HepG2 (cell line): ENCODE results near the gene BPIFA1. TPM values are rescaled to one million over a fixed set of nuclear protein-coding genes. Genes with fewer than 3 reads are reported as not detected.
A peak's percentile ranks its signal among the peaks of the same experiment; 100 is the strongest.

Experiments
- ATAC-seq: fragments of 200-7000 bp; cut with Tn5 transposase; 3 replicates; pipeline ENCODE4 v1.9.1; 2020; ENCODE audit warnings: mild to moderate bottlenecking, moderate library complexity
- BruUV-seq: library from RNA; stranded (reverse); fragments of 400-500 nt; replicated peaks from 2 replicates; lab custom pipeline; 2021; lab: Mats Ljungman, UMichigan
- CTCF ChIA-PET: fragments of 300-600 bp; formaldehyde crosslinking; extraction: SDS; loops from one replicate; lab custom pipeline; 2021; ENCODE audit warnings: low total read pairs, inconsistent platforms, low intra/inter-chr PET ratio; lab: Yijun Ruan, JAX
- POLR2A ChIA-PET: fragments of 350-600 bp; sonication (Branson Sonifier 250); formaldehyde crosslinking; loops from one replicate; lab custom pipeline; 2020; ENCODE audit warnings: antibody characterized with exemption, inconsistent platforms; lab: Yijun Ruan, JAX
- DNase-seq: peaks from one replicate; pipeline ENCODE4 v3.0.0-alpha.2; 2015; ENCODE audit warnings: low spot score
- FAIRE-seq: peaks from 3 replicates; lab custom pipeline; 2011; peaks lifted over from hg19 to GRCh38; lab: Jason Lieb, UNC
- H2AFZ ChIP-seq: one replicate; pipeline ENCODE4 v1.6.1; 2011; ENCODE audit warnings: low read length, inconsistent platforms
- H3K27ac ChIP-seq: fragments of 300-600 bp; 3 replicates; pipeline ENCODE4 v1.8.0; 2011; ENCODE audit warnings: mixed run types, mild to moderate bottlenecking, mixed read lengths, low read length, inconsistent platforms; ENCODE audit not compliant: insufficient read depth; ENCODE audit errors: extremely low read length
- H3K27me3 ChIP-seq, 2 experiments: fragments of 200-600 bp in 1 of 2; 2 replicates in 1 of 2; 3 replicates in 1 of 2; pipeline versions ENCODE4 v1.6.0 to v1.8.0; 2011; ENCODE audit warnings: low read length in 2 of 2, mild to moderate bottlenecking in 2 of 2, moderate library complexity in 2 of 2, inconsistent platforms in 1 of 2; ENCODE audit not compliant: insufficient read depth in 2 of 2, control insufficient read depth in 1 of 2
- H3K36me3 ChIP-seq, 2 experiments: fragments of 200-600 bp in 1 of 2; replicated peaks in 1 of 2; 2 replicates in 1 of 2; 3 replicates in 1 of 2; pipeline versions ENCODE4 v1.5.1 to v1.8.0; 2011; ENCODE audit warnings: low read length in 2 of 2, inconsistent platforms in 1 of 2; ENCODE audit not compliant: insufficient read depth in 2 of 2, control insufficient read depth in 1 of 2
- H3K4me1 ChIP-seq: 2 replicates; pipeline ENCODE4 v1.5.1; 2012; ENCODE audit warnings: low read length, inconsistent platforms; ENCODE audit not compliant: insufficient read depth
- H3K4me2 ChIP-seq: 2 replicates; pipeline ENCODE4 v1.6.0; 2011; ENCODE audit warnings: low read depth, low read length, inconsistent platforms
- H3K4me3 ChIP-seq, 3 experiments: fragments of 200-600 bp in 1 of 3; sonication (generic), shearing (Covaris generic) in 1 of 3; replicated peaks in 1 of 3; 2 replicates each; pipeline ENCODE4 v1.5.1; 2011 to 2016; ENCODE audit warnings: low read length in 3 of 3, inconsistent platforms in 2 of 3, low read depth in 2 of 3, mild to moderate bottlenecking in 2 of 3, control low read depth in 1 of 3, mixed read lengths in 1 of 3; ENCODE audit not compliant: insufficient read depth in 1 of 3
- H3K79me2 ChIP-seq: one replicate; pipeline ENCODE4 v1.6.1; 2011; ENCODE audit warnings: low read length, inconsistent platforms; ENCODE audit not compliant: insufficient read depth
- H3K9ac ChIP-seq: 2 replicates; pipeline ENCODE4 v1.6.0; 2011; ENCODE audit warnings: mild to moderate bottlenecking, low read depth, low read length, inconsistent platforms; ENCODE audit not compliant: insufficient read depth
- H3K9me3 ChIP-seq: 2 replicates; pipeline ENCODE4 v1.5.1; 2012; ENCODE audit warnings: mild to moderate bottlenecking, low read length
- H4K20me1 ChIP-seq: 2 replicates; pipeline ENCODE4 v1.6.0; 2011; ENCODE audit warnings: inconsistent platforms, mild to moderate bottlenecking, low read length, moderate library complexity; ENCODE audit not compliant: insufficient read depth
- ARID5B ChIP-seq: IDR thresholded peaks from 2 replicates; pipeline ENCODE4 v1.4.0; 2020; ENCODE audit warnings: mild to moderate bottlenecking, missing genetic modification reagents
- MTF2 ChIP-seq: sonication (generic); formaldehyde crosslinking; IDR thresholded peaks from 2 replicates; pipeline ENCODE4 v1.5.0; 2020; ENCODE audit warnings: missing genetic modification reagents, borderline replicate concordance
- NCOA2 ChIP-seq: sonication (generic); formaldehyde crosslinking; IDR thresholded peaks from 2 replicates; pipeline ENCODE4 v1.8.0; 2022; ENCODE audit warnings: inconsistent platforms
- SRF ChIP-seq: IDR thresholded peaks from 2 replicates; pipeline ENCODE4 v1.6.1; 2011; ENCODE audit warnings: mild to moderate bottlenecking, low read depth, low read length, moderate library complexity
- ZBTB39 ChIP-seq: sonication (generic); formaldehyde crosslinking; IDR thresholded peaks from 2 replicates; pipeline ENCODE4 v1.5.0; 2020; ENCODE audit warnings: missing genetic modification reagents
- ZFP37 ChIP-seq: sonication (generic); formaldehyde crosslinking; IDR thresholded peaks from 2 replicates; pipeline ENCODE4 v1.4.0; 2020; ENCODE audit warnings: missing genetic modification reagents, borderline replicate concordance
- ZMAT5 ChIP-seq: sonication (generic); formaldehyde crosslinking; IDR thresholded peaks from 2 replicates; pipeline ENCODE4 v1.5.0; 2020; ENCODE audit warnings: mild to moderate bottlenecking, low read depth, missing genetic modification reagents, borderline replicate concordance
- ZNF138 ChIP-seq: sonication (generic); formaldehyde crosslinking; IDR thresholded peaks from 2 replicates; pipeline ENCODE4 v1.5.0; 2020; ENCODE audit warnings: mild to moderate bottlenecking, low read depth, missing genetic modification reagents
- ZNF260 ChIP-seq: sonication (generic); formaldehyde crosslinking; IDR thresholded peaks from 2 replicates; pipeline ENCODE4 v1.4.0; 2020; ENCODE audit warnings: missing genetic modification reagents, low read depth, mild to moderate bottlenecking, borderline replicate concordance
- ZNF264 ChIP-seq: sonication (generic); formaldehyde crosslinking; IDR thresholded peaks from 2 replicates; pipeline ENCODE4 v1.4.0; 2020; ENCODE audit warnings: missing genetic modification reagents
- ZNF891 ChIP-seq: sonication (generic); formaldehyde crosslinking; IDR thresholded peaks from 2 replicates; pipeline ENCODE4 v1.5.0; 2020; ENCODE audit warnings: mild to moderate bottlenecking, missing genetic modification reagents
- ZSCAN9 ChIP-seq: IDR thresholded peaks from 2 replicates; pipeline ENCODE4 v1.6.1; 2016; ENCODE audit warnings: borderline replicate concordance
- WGBS: methylation state at CpG from one replicate; pipeline ENCODE4 v1.1.6; 2017; ENCODE audit warnings: low lambda C conversion rate; 5-methylcytosine and 5-hydroxymethylcytosine counted together
- in situ Hi-C: cut with HindIII; loops from 2 replicates; pipeline ENCODE4 v1.10.0; 2017; ENCODE audit warnings: low pct_unique_long_range_greater_than_20kb; ENCODE audit not compliant: extremely low pct_ligation_motif_present
- intact Hi-C: fragments of 100-400 bp; cut with micrococcal nuclease; formaldehyde crosslinking; loops from one replicate; pipeline ENCODE4 v1.10.0; 2022; ENCODE audit not compliant: unreplicated experiment
- polyA plus RNA-seq, 8 experiments: library from polyadenylated mRNA; depleted of rRNA in 3 of 8; stranded (reverse) in 7 of 8; unstranded in 1 of 8; fragments of >200 nt; fragmentation: Illumina TruSeq in 4 of 8; extraction: Trizol in 4 of 8; gene quantifications; 2 replicates each; pipeline versions ENCODE4 v1.2.1 to v1.2.3, GENCODE V29; 2011 to 2016; ENCODE audit warnings: low read depth in 4 of 8, missing spikeins in 1 of 8, mixed read lengths in 1 of 8; ENCODE audit not compliant: insufficient read depth in 1 of 8
- total RNA-seq, 5 experiments: library from RNA; depleted of rRNA; stranded (reverse); fragments of >200 nt; fragmentation: Illumina TruSeq; extraction: Trizol; gene quantifications; 2 replicates each; pipeline ENCODE4 v1.2.3, GENCODE V29; 2016; ENCODE audit warnings: low read depth in 1 of 5

BPIFA1 gene
- total and polyA plus RNA-seq, 2 of the 13 experiments (the other 11 are each of a cell fraction or from before 2014, with no cell fraction given), result not detected

GRCh38 chr20:33280000-33280680, 44.3 kb downstream of the BPIFA1 start:
- Histone ChIP-seq H3K79me2 (no peaks in the 10 kb centered on the region), H3K27me3 (peaks cover 6 to 17% of the 10 kb centered on the region in 2 experiments; a peak in 3 of 5 replicates), H3K27ac (no peak overlapping the region), H3K4me2 (peak overlapping the region; percentile 58), H3K9ac (no peak overlapping the region), H4K20me1 (no peaks in the 10 kb centered on the region), H3K36me3 (no peaks in the 10 kb centered on the region), H2AFZ (peak overlapping the region; percentile 18), H3K4me3 (peak overlapping the region in 1 of 3 experiments; percentile 11; a peak in 1 of 6 replicates), H3K4me1 (peaks cover 96% of the 10 kb centered on the region), H3K9me3 (no peaks in the 10 kb centered on the region)
- no TSS peak for BruUV-seq
- in situ Hi-C loops, result no loop called here
- intact Hi-C loops, result no loop called here
- DNase-seq (peak; percentile 53), ATAC-seq (peak; percentile 15), FAIRE-seq (peak; percentile 88)
- POLR2A ChIA-PET, result no interaction called here
- CTCF ChIA-PET, result no interaction called here
- WGBS, result 17% methylated on average over 9 of the region's 9 CpGs
- TF ChIP-seq NCOA2 (CRISPR knock-in tag), result peak; percentile 37; the same call in 1 of the 2 replicates
- peak; percentile 67 for TF ChIP-seq ARID5B (CRISPR knock-in tag)
- 0 out of 2 replicates have a peak, but pooled peaks have one; percentile 73 for TF ChIP-seq ZSCAN9 (CRISPR knock-in tag)
- TF ChIP-seq ZMAT5, result no peak
- no peak for TF ChIP-seq ZNF264 (CRISPR knock-in tag)
- TF ChIP-seq MTF2 (CRISPR knock-in tag), result peak; percentile 35; the same call in 1 of the 2 replicates
- peak; percentile 81; the same call in 1 of the 2 replicates for TF ChIP-seq ZNF138 (CRISPR knock-in tag)
- TF ChIP-seq ZNF260 (CRISPR knock-in tag), result no peak
- TF ChIP-seq SRF, result no peak
- peak; percentile 76; the same call in 1 of the 2 replicates for TF ChIP-seq ZFP37 (CRISPR knock-in tag)
- peak; percentile 66; the same call in 1 of the 2 replicates for TF ChIP-seq ZNF891 (CRISPR knock-in tag)
- peak; percentile 77 for TF ChIP-seq ZBTB39 (CRISPR knock-in tag)
